ENCODE data around the gene NFATC2. TPM values are rescaled to one million over a fixed set of nuclear protein-coding genes. Genes with fewer than 3 reads are reported as not detected.

Gene NFATC2
- total RNA-seq, 1 experiment from 2014 or later, result 5.0 TPM

DNA sequence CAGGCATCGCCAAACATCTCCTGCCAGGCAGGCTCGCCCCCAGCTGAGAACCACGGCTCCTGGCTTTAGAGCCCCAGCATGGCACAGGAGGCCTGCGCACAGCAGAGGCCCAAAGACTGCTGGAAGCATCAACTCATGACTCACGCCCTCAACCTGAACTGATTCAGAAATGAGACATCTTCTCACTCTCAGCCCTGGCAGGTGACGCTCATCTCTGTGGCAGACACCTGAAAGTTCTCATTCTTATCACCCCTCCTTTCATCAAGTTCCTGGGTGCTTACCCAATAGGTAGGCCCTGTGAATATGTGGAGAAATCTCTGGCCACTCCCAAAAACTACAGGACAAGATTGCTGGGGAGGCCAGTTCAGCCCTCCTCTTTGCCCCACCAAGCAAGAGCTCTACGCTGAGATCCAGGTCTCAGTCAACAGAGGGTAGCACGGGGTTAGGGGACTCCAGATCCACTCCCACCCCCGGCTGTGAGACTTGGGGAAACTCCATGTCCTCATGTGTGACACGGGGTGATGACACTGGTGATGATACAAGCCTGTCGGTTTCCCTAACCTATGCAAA, 11.3 kb downstream of the NFATC2 start:
- H4K20me1 ChIP-seq (ENCODE audit: insufficient read depth), result no peaks in the 10 kb centered on the region
- peak; percentile 72 for ATAC-seq
- no peak for TF ChIP-seq EGR1 (IDR thresholded peaks at IDR 0.05; ENCODE audit: low read depth)
- TF ChIP-seq, protein P1, sequence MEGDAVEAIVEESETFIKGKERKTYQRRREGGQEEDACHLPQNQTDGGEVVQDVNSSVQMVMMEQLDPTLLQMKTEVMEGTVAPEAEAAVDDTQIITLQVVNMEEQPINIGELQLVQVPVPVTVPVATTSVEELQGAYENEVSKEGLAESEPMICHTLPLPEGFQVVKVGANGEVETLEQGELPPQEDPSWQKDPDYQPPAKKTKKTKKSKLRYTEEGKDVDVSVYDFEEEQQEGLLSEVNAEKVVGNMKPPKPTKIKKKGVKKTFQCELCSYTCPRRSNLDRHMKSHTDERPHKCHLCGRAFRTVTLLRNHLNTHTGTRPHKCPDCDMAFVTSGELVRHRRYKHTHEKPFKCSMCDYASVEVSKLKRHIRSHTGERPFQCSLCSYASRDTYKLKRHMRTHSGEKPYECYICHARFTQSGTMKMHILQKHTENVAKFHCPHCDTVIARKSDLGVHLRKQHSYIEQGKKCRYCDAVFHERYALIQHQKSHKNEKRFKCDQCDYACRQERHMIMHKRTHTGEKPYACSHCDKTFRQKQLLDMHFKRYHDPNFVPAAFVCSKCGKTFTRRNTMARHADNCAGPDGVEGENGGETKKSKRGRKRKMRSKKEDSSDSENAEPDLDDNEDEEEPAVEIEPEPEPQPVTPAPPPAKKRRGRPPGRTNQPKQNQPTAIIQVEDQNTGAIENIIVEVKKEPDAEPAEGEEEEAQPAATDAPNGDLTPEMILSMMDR (IDR thresholded peaks at IDR 0.05 in 2 of 3, conservative IDR thresholded peaks at IDR 0.05 in 1 of 3; ENCODE audit: borderline replicate concordance in 1 of 3, insufficient read depth in 1 of 3, low read depth in 2 of 3, low read length in 2 of 3), result no peak
- TF ChIP-seq, protein P2, sequence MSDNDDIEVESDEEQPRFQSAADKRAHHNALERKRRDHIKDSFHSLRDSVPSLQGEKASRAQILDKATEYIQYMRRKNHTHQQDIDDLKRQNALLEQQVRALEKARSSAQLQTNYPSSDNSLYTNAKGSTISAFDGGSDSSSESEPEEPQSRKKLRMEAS (IDR thresholded peaks at IDR 0.05), result peak; percentile 69; the same call in 1 of the 2 replicates
- TF ChIP-seq SP1 (IDR thresholded peaks at IDR 0.05; ENCODE audit: low read depth), result peak; percentile 59
- TF ChIP-seq FOSL1 (IDR thresholded peaks at IDR 0.05; ENCODE audit: low read depth), result peak; percentile 81
- TF ChIP-seq JUND (IDR thresholded peaks at IDR 0.05), result peak; percentile 80
- TF ChIP-seq, protein P3, sequence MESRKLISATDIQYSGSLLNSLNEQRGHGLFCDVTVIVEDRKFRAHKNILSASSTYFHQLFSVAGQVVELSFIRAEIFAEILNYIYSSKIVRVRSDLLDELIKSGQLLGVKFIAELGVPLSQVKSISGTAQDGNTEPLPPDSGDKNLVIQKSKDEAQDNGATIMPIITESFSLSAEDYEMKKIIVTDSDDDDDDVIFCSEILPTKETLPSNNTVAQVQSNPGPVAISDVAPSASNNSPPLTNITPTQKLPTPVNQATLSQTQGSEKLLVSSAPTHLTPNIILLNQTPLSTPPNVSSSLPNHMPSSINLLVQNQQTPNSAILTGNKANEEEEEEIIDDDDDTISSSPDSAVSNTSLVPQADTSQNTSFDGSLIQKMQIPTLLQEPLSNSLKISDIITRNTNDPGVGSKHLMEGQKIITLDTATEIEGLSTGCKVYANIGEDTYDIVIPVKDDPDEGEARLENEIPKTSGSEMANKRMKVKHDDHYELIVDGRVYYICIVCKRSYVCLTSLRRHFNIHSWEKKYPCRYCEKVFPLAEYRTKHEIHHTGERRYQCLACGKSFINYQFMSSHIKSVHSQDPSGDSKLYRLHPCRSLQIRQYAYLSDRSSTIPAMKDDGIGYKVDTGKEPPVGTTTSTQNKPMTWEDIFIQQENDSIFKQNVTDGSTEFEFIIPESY (IDR thresholded peaks at IDR 0.05; ENCODE audit: extremely low read depth, insufficient replicate concordance, low read length), result no peak
- peak; percentile 13 for TF ChIP-seq YY1 (IDR thresholded peaks at IDR 0.05; ENCODE audit: extremely low read depth, insufficient replicate concordance, low read depth, low read length)
- TF ChIP-seq CBX3 (IDR thresholded peaks at IDR 0.05; ENCODE audit: low read depth), result peak; percentile 66; the same call in 1 of the 2 replicates
- no peaks in the 10 kb centered on the region for H3K9me2 ChIP-seq (ENCODE audit: insufficient read depth)
- H2AFZ ChIP-seq (ENCODE audit: low read depth, low read length, poor library complexity, severe bottlenecking), result no peak overlapping the region
- H3K9me3 ChIP-seq (ENCODE audit: control insufficient read depth in 1 of 2, insufficient read depth in 1 of 2, low read depth in 1 of 2, low read length in 2 of 2), result no peaks in the 10 kb centered on the region
- no peak overlapping the region for H3K4me3 ChIP-seq (replicated peaks in 1 of 2; ENCODE audit: low read depth in 1 of 2, low read length in 2 of 2)
- ChIA-PET RAD21 (ENCODE audit: low non-redundant PET in 1 of 2, low total read pairs in 2 of 2, uncharacterized antibody in 2 of 2, unreplicated experiment in 2 of 2) (no interaction called here), CTCF (no interaction called here), POLR2A (interaction anchor here (1.1 kb wide), 1 partner anchor 11 kb away, joined by 3 read pairs; the partner anchor contains the start of gene NFATC2)
- no TSS peak for BruUV-seq (replicated peaks)
- DNase-seq (ENCODE audit: low read depth, low spot score), result peak; percentile 76
- peak overlapping the region; percentile 57 for H3K27ac ChIP-seq (ENCODE audit: low read depth, low read length)
- no peaks in the 10 kb centered on the region for H3K36me3 ChIP-seq (ENCODE audit: control insufficient read depth in 1 of 2, insufficient read depth in 2 of 2, low read length in 2 of 2)
- no peaks in the 10 kb centered on the region for H3K79me2 ChIP-seq (ENCODE audit: insufficient read depth, low read length)
- intact Hi-C loops (cut with micrococcal nuclease), result loop anchor here (5.0 kb wide), 1 partner anchor 144 kb away; no protein-coding TSS in a partner anchor
- peaks cover 38 to 53% of the 10 kb centered on the region in 2 experiments for H3K4me1 ChIP-seq (ENCODE audit: control insufficient read depth in 1 of 2, insufficient read depth in 2 of 2, low read length in 2 of 2)
- H3K9ac ChIP-seq (ENCODE audit: low read length), result peak overlapping the region; percentile 51
- no peaks in the 10 kb centered on the region for H3K27me3 ChIP-seq (ENCODE audit: insufficient read depth, low read length)
- peak overlapping the region; percentile 73 for H3K4me2 ChIP-seq (ENCODE audit: low read length)

All from HCT116 (cell line).